Neural cell (in vitro differentiated cells): Measurements from ENCODE around the gene TOMM7. TPM values are rescaled to one million over a fixed set of nuclear protein-coding genes. Genes with fewer than 3 reads are reported as not detected.

Experiments
- H2AFZ ChIP-seq: fragments of 200-600, 300-800 bp; sonication (generic), shearing (Covaris generic); 2 replicates; pipeline ENCODE4 v1.6.0; 2014; ENCODE audit warnings: low read depth, mild to moderate bottlenecking, antibody characterized with exemption, low read length, moderate library complexity
- H3F3A ChIP-seq: fragments of 200-600 bp; shearing (Covaris generic); 2 replicates; pipeline ENCODE4 v1.6.1; 2016; ENCODE audit warnings: mild to moderate bottlenecking, moderate library complexity, mixed read lengths, antibody characterized with exemption, low read length; ENCODE audit not compliant: insufficient read depth, poor library complexity, severe bottlenecking
- H3K27ac ChIP-seq: fragments of 200-600, 300-800 bp; sonication (generic), shearing (Covaris generic); 2 replicates; pipeline ENCODE4 v1.5.1; 2014; ENCODE audit warnings: mild to moderate bottlenecking, low read length, moderate library complexity
- H3K27me3 ChIP-seq: fragments of 300-800, 200-600 bp; sonication (generic), shearing (Covaris generic); 2 replicates; pipeline ENCODE4 v1.6.0; 2014; ENCODE audit warnings: mild to moderate bottlenecking, low read depth, low read length, moderate library complexity; ENCODE audit not compliant: insufficient read depth
- H3K36me3 ChIP-seq: fragments of 300-800, 200-600 bp; sonication (generic), shearing (Covaris generic); 2 replicates; pipeline ENCODE4 v1.5.1; 2014; ENCODE audit warnings: mild to moderate bottlenecking, antibody characterized with exemption, low read length, moderate library complexity; ENCODE audit not compliant: insufficient read depth
- H3K4me2 ChIP-seq: fragments of 300-800, 200-600 bp; sonication (generic), shearing (Covaris generic); 2 replicates; pipeline ENCODE4 v1.6.0; 2014; ENCODE audit warnings: mild to moderate bottlenecking, low read length
- H3K4me3 ChIP-seq: fragments of 300-800, 200-600 bp; sonication (generic), shearing (Covaris generic); 2 replicates; pipeline ENCODE4 v1.5.1; 2014; ENCODE audit warnings: mild to moderate bottlenecking, low read length, moderate library complexity
- H3K79me2 ChIP-seq: fragments of 200-600 bp; shearing (Covaris generic); replicated peaks from 2 replicates; pipeline ENCODE4 v1.6.0; 2014; ENCODE audit warnings: mild to moderate bottlenecking, low read length, moderate library complexity; ENCODE audit not compliant: insufficient read depth
- H3K9ac ChIP-seq: fragments of 300-800, 200-600 bp; sonication (generic), shearing (Covaris generic); 2 replicates; pipeline ENCODE4 v1.6.1; 2016; ENCODE audit warnings: mild to moderate bottlenecking, low read length, mixed read lengths
- H3K9me2 ChIP-seq: fragments of 200-600 bp; shearing (Covaris generic); 2 replicates; pipeline ENCODE4 v1.6.1; 2016; ENCODE audit warnings: mild to moderate bottlenecking, low read length, mixed read lengths; ENCODE audit not compliant: insufficient read depth
- H3K9me3 ChIP-seq: fragments of 200-600, 300-800 bp; sonication (generic), shearing (Covaris generic); 2 replicates; pipeline ENCODE4 v1.6.1; 2016; ENCODE audit warnings: mild to moderate bottlenecking, mixed run types, low read length, moderate library complexity, mixed read lengths
- H4K20me1 ChIP-seq: fragments of 200-600 bp; shearing (Covaris generic); 2 replicates; pipeline ENCODE4 v1.6.1; 2016; ENCODE audit warnings: mild to moderate bottlenecking, mixed run types; ENCODE audit not compliant: insufficient read depth
- EP300 ChIP-seq: fragments of 450-650 bp; conservative IDR thresholded peaks from 2 replicates; pipeline ENCODE4 v1.6.1; 2014; ENCODE audit warnings: antibody characterized with exemption, mild to moderate bottlenecking, moderate library complexity; ENCODE audit not compliant: poor library complexity, severe bottlenecking
- EZH2 ChIP-seq: fragments of 200-600, 300-800 bp; shearing (Covaris generic), sonication (generic); IDR thresholded peaks from 2 replicates; pipeline ENCODE4 v1.6.1; 2014; ENCODE audit warnings: antibody characterized with exemption, low read length, borderline replicate concordance, mild to moderate bottlenecking; ENCODE audit not compliant: insufficient read depth, poor library complexity, severe bottlenecking
- MXI1 ChIP-seq: fragments of 450-650 bp; conservative IDR thresholded peaks from 2 replicates; pipeline ENCODE4 v1.6.1; 2014; ENCODE audit warnings: antibody characterized with exemption, mild to moderate bottlenecking; ENCODE audit not compliant: poor library complexity, severe bottlenecking
- POLR2AphosphoS5 ChIP-seq: IDR thresholded peaks from 2 replicates; pipeline ENCODE4 v1.6.1; 2012
- RAD21 ChIP-seq: fragments of 450-650 bp; conservative IDR thresholded peaks from 2 replicates; pipeline ENCODE4 v1.6.1; 2014; ENCODE audit warnings: antibody characterized with exemption, mild to moderate bottlenecking, moderate library complexity
- SMC3 ChIP-seq: fragments of 450-650 bp; conservative IDR thresholded peaks from 2 replicates; pipeline ENCODE4 v1.6.1; 2014; ENCODE audit warnings: antibody characterized with exemption, mild to moderate bottlenecking, moderate library complexity; ENCODE audit not compliant: poor library complexity
- TAF1 ChIP-seq: IDR thresholded peaks from 2 replicates; pipeline ENCODE4 v1.6.1; 2012; ENCODE audit warnings: low read depth
- polyA plus RNA-seq: library from polyadenylated mRNA; depleted of rRNA; stranded (reverse); fragments of >200 nt; gene quantifications from 2 replicates; pipeline ENCODE4 v1.2.3, GENCODE V29; 2014
- TF ChIP-seq, protein P1 (sequence below): fragments of 450-650 bp; IDR thresholded peaks from 2 replicates; pipeline ENCODE4 v1.5.1; 2014; ENCODE audit warnings: antibody characterized with exemption, mild to moderate bottlenecking, moderate library complexity; ENCODE audit not compliant: poor library complexity, severe bottlenecking
- TF ChIP-seq, protein P2 (sequence below): IDR thresholded peaks from 2 replicates; pipeline ENCODE4 v1.6.1; 2012; ENCODE audit warnings: borderline replicate concordance

TOMM7 gene
- polyA plus RNA-seq, 1 donor from 2014 or later: 241 TPM

DNA sequence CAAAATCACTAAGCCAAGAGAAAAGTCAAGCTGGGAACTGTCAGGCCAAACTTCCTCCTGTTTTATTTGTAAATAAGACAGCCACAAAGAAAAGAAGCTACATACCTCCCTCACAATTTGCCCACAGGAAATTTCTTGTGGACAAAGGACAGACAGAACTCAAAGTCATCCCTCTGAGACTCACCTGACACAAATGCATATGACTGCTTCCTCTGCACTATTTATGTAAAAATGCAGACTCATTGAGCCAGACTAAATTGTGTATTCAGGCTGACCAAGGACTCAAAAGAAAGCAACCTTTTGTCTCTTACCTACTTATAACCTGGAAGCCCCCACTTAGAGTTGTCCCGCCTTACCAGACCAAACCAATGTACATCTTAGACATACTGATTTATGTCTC lies 11.8 kb downstream of the TOMM7 start:
- TF ChIP-seq, protein P1, sequence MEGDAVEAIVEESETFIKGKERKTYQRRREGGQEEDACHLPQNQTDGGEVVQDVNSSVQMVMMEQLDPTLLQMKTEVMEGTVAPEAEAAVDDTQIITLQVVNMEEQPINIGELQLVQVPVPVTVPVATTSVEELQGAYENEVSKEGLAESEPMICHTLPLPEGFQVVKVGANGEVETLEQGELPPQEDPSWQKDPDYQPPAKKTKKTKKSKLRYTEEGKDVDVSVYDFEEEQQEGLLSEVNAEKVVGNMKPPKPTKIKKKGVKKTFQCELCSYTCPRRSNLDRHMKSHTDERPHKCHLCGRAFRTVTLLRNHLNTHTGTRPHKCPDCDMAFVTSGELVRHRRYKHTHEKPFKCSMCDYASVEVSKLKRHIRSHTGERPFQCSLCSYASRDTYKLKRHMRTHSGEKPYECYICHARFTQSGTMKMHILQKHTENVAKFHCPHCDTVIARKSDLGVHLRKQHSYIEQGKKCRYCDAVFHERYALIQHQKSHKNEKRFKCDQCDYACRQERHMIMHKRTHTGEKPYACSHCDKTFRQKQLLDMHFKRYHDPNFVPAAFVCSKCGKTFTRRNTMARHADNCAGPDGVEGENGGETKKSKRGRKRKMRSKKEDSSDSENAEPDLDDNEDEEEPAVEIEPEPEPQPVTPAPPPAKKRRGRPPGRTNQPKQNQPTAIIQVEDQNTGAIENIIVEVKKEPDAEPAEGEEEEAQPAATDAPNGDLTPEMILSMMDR: no peak
- no peak for TF ChIP-seq EZH2
- TF ChIP-seq POLR2AphosphoS5: no peak
- TF ChIP-seq TAF1: no peak
- TF ChIP-seq RAD21: no peak
- no peak for TF ChIP-seq SMC3
- TF ChIP-seq, protein P2, sequence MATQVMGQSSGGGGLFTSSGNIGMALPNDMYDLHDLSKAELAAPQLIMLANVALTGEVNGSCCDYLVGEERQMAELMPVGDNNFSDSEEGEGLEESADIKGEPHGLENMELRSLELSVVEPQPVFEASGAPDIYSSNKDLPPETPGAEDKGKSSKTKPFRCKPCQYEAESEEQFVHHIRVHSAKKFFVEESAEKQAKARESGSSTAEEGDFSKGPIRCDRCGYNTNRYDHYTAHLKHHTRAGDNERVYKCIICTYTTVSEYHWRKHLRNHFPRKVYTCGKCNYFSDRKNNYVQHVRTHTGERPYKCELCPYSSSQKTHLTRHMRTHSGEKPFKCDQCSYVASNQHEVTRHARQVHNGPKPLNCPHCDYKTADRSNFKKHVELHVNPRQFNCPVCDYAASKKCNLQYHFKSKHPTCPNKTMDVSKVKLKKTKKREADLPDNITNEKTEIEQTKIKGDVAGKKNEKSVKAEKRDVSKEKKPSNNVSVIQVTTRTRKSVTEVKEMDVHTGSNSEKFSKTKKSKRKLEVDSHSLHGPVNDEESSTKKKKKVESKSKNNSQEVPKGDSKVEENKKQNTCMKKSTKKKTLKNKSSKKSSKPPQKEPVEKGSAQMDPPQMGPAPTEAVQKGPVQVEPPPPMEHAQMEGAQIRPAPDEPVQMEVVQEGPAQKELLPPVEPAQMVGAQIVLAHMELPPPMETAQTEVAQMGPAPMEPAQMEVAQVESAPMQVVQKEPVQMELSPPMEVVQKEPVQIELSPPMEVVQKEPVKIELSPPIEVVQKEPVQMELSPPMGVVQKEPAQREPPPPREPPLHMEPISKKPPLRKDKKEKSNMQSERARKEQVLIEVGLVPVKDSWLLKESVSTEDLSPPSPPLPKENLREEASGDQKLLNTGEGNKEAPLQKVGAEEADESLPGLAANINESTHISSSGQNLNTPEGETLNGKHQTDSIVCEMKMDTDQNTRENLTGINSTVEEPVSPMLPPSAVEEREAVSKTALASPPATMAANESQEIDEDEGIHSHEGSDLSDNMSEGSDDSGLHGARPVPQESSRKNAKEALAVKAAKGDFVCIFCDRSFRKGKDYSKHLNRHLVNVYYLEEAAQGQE: no peak
- no peak for TF ChIP-seq EP300
- TF ChIP-seq MXI1: no peak
- Histone ChIP-seq H3K4me2 (no peak overlapping the region), H2AFZ (no peak overlapping the region), H3K79me2 (no peaks in the 10 kb centered on the region), H3K4me3 (no peak overlapping the region), H3K27ac (no peak overlapping the region), H4K20me1 (no peaks in the 10 kb centered on the region), H3K9me3 (no peaks in the 10 kb centered on the region), H3F3A (no peaks in the 10 kb centered on the region), H3K9ac (no peak overlapping the region), H3K36me3 (peaks cover 14% of the 10 kb centered on the region), H3K27me3 (no peaks in the 10 kb centered on the region), H3K9me2 (no peaks in the 10 kb centered on the region)

DNA sequence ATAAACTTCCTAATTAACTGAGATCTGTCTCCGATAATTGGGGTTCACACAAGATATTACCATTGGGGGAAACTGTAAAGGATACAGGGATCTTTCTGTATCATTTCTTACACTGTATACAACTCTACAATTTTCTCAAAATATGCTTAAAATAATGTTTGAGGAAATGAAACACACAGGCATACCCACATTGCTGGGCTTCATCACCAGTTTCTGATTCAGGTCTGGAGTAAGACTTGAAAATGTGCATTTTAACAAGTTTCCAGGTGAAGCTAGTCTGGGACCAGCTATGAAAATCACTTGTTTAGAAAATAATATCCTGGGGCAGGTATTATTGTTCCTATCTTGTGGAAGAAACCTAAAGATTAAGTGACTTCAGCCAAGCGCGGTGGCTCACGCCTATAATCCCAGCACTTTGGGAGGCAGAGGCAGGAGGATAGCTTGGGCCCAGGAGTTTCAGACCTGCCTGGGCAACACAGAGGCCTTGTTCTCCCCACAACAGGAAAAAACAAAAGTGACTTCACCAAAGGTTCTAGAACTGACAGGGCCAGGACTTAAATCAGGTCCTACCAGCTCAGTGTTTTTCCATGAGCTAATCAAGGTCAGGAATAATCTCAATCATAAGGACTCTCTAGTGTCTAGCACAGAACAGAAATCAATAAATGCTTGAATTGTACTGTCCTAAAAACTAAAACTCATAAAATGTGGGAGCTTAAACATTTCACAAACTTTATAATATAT lies 12.6 kb downstream of the TOMM7 start:
- TF ChIP-seq, protein P2: no peak
- TF ChIP-seq EP300 (no peak), EZH2 (no peak), MXI1 (no peak), RAD21 (no peak), SMC3 (no peak), TAF1 (no peak), POLR2AphosphoS5 (no peak)
- TF ChIP-seq, protein P1: no peak
- Histone ChIP-seq H3F3A (no peaks in the 10 kb centered on the region), H3K79me2 (no peaks in the 10 kb centered on the region), H3K9ac (no peak overlapping the region), H3K27me3 (no peaks in the 10 kb centered on the region), H4K20me1 (no peaks in the 10 kb centered on the region), H3K27ac (no peak overlapping the region), H3K9me3 (no peaks in the 10 kb centered on the region), H3K4me3 (no peak overlapping the region), H3K36me3 (peaks cover 8% of the 10 kb centered on the region), H2AFZ (no peak overlapping the region), H3K9me2 (no peaks in the 10 kb centered on the region), H3K4me2 (no peak overlapping the region)
